GM12874 (cell line): ENCODE measurements around the gene ASB11.

ENCODE experiments used
- CTCF ChIP-seq: IDR thresholded peaks from 2 replicates; pipeline ENCODE4 v1.5.1; 2011; ENCODE audit warnings: low read depth, mild to moderate bottlenecking, control low read depth, low read length, moderate library complexity; ENCODE audit not compliant: insufficient read depth

Gene ASB11

GRCh38 chrX:15344106-15344505, 28.7 kb upstream of the ASB11 start:
- TF ChIP-seq CTCF: no peak

GRCh38 chrX:15343075-15343476, 27.6 kb upstream of the ASB11 start:
- TF ChIP-seq CTCF: no peak

- TF ChIP-seq CTCF: no peak
Observed at GRCh38 chrX:15340867-15341266, 25.4 kb upstream of the ASB11 start.

DNA sequence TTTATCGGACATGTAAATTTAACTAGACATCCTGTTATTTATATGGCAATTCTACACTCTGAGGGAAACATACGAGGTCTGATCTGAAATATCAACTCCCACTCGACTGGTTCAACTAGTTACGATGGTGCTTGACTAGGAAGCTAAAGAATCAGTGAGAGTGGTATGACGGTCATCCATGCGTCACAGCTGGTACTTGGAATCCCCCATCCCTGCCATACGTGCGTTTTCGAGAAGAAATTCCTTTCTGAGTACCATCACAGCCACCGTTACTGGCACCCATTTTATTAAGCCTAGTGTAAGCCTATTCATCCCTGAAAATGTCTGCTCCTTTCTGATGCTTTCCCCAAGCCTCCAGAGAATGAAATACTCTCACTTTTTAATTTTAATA, 20.6 kb upstream of the ASB11 start:
- TF ChIP-seq CTCF: no peak

GRCh38 chrX:15335135-15336022, 19.9 kb upstream of the ASB11 start, which contains the start of gene PIGA:
Gene PIGA (minus strand): TSS chrX:15335523. CDS start chrX:15331930, 3,593 bp downstream.
- no peak for TF ChIP-seq CTCF

DNA sequence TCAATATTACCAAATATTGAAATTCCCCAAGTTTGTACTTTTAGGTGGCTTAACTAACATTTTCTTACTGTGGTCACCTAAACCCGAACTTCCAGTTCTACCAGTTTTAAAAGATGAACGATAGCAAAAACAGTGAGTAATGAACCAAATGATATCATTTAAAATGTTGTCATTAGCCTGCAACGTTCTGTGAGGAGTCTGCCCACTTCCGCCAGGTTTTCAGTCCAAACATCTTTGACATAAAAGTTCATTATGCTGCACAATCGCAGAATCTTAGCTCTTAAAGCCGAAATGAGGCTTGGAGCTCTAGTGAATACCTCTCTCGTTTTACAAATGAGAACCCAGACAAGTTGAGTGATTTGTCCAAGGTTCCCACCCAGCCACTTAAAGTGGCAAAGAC, 19.1 kb upstream of the ASB11 start:
- no peak for TF ChIP-seq CTCF

- TF ChIP-seq CTCF: no peak
Observed at GRCh38 chrX:15328821-15329220, 13.4 kb upstream of the ASB11 start.
